Globus pallidus (tissue), 1 donor: Measurements from ENCODE around the gene ALDOC.
A peak's percentile ranks its signal among the peaks of the same experiment; 100 is the strongest.
"Not testable (repeated sequence)": the region's sequence is repeated elsewhere in the genome, so short reads cannot be mapped to it uniquely, and the experiment has no call there.

Experiments used
- DNase-seq: peaks from one replicate; pipeline ENCODE4 v3.0.0-alpha.2; 2015; ENCODE audit warnings: low spot score

Gene ALDOC

DNA sequence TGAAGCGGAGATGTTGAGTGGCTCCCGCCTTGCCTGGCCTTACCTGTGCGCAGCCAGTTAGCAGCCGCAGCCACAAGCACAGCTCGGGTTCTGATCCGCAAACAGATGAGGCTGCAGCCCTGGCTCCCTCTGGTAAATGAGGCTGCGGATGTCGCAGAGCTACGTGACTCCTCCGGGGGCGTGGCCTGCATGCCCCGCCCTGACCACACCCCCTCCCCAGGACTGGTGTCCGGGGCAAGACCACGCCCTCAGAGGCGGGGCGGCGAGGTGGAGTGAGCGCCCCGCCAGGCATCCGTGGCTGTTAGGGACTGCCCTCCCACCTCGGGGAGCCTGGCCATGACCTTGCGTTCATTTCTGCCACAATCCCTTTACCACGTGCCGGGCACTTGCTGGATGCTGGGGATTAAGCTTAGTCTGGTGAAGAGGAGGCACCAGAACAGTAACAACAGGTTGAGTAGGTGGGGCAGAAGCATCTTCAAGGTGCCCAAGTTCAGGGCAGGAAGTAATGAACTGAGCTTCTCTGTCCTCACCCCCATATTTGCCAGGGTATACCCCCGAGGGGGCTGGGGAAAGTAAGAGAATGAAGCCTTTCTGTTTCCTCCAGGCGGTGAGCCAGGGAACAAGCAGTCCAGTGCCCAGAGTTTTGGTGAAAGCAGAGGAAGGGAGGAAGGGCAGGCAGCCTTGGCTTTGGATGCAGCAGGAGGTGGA lies at the start of gene ALDOC:
Gene ALDOC, minus strand, starts transcription at position 138 of the 708 bp plus-strand sequence. CDS start 1,363 bp downstream, outside the sequence.
- peak; percentile 97 for DNase-seq

DNA sequence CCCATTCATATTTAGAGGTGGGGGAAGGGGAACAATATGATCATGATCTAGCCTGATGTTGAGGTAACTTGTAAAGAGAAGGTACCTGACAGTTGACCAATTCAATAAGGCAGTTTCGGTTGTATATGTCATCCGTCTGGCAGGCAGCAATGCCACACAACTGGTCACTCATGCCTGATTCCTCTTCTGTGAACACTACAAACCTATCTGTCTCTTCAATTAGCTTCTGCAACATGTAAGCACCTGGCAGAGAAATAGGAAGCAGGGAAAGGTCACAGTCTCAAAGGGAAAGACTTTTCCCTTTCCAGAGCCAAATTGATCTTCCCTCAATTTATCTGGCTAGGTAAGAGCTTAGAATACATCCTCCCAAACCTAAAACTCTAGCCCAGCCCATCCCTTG lies 47.5 kb upstream of the ALDOC start:
- no peak for DNase-seq

DNA sequence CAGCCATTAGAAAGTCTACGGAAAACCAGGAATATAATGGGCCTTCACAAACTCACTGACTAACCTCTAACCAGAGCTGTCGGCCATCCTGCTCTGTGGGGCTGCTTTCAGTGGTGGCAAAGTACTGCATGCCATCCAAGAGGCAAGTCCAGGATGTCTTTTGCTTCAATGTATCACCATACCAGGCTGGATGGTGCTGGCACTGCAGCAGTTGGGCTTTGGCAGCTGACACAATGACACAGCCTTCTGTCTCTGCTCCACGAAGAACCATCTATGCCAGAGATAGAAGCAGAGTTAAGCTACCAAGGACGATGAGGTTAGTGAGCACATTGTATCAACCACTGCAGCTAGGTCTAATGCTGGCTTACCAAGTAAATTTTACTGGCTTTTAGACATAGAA lies 47.0 kb upstream of the ALDOC start:
- DNase-seq = no peak

DNA sequence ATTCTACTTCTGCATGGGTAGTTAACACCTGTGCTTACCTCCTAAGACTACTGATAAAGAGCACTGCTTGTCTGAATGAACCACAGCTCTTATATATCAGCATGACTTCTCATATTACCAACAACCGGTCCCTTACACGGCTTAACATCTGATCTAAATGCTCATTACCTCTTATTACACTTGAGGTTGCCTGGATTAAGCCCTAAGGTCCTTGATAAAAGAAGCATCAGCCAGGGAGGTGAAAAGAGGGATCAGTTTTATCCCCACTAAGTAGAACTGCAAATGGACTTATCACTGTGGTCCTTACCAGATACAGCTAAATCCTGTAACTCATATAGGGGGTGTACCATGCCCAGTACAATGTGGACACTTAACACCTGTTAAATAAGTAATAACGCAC lies 45.5 kb upstream of the ALDOC start:
- DNase-seq = no peak

DNA sequence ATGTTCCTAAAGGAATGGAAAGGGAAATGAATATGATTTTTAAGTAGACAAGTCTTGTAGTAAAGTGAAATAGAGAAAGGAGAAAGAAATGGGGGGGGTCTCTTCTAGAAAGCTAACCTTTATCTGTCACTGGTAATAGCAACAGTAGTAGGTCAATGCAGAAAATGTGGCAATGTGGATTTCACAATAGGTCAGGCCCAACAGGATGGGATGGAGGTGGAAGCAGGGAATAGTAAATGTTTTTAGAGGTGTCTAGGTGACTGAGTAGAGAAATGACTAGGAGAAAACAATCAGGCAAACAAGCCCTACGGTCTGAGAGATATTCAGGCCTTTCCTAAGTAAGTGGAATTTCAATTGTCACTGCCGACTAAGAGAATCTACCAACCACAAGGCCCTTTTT lies 43.3 kb upstream of the ALDOC start:
- DNase-seq = no peak

DNA sequence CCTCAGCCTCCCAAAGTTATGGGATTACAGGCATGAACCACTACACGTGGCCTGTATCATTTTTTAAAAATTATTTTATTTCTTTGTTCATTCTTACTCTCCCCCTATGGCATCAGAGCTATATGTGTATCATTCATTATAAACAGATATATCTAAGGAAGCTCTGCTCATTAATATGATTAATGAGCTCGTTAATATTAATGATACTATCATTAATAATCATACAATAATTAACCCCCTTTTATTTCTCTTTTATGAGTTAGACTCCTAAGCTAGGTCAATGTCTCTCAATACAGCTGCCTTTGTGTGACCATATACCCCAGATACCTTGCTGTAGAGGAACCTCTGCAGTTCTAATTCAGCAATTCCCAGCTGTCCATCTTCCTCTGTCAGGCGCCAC lies 41.8 kb upstream of the ALDOC start:
- no peak for DNase-seq

DNA sequence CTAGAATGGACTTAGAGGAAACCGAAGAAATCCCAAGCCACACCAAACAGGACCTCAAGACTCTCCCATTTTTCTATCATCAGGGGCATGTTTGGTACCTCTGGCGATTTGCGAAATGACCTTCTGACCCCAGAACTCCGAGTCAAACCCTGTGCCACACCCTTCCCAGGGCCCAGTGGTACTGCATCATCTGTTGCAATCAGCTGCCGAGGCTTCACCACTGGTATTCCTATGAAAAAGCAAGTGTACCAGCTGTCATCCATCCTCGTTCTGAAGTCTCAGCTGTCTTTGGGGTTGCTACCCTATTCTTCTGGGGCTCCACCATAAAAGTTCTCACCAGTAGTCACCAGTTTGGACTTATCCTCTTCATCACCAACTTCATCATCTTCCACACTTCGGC lies 39.6 kb upstream of the ALDOC start:
- DNase-seq = no peak

DNA sequence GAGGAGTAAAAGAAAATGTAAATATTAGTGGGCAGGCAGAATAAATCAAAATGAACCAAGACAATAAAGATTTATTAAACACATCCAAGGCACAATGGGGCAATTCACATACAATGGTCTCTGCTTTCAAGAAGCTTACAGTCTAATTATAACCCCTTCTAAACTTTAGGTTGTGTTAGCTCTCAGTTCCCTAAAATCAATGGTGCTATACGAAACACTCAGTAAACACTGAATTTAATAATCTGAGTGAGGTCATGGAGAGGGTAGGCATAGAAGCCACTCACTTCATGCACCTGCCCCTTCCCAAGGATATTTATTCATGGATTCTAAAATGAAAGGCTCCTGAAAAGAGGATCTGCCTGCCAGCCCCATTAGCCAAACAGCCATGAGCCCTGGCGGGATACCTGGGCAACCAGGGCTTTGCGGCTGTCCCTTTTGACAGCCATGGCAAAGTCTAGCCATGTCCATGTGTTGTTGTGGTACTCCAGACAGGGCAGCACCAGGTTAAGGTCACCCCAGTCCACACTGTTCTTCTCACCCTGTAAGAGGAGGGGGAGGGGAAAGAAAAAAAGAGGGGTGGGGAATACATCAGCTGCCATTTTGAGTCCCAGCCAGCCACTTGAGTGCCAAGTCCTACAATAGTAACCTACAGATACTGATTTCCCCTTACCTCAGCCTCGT lies 38.7 kb upstream of the ALDOC start:
- no peak for DNase-seq

DNA sequence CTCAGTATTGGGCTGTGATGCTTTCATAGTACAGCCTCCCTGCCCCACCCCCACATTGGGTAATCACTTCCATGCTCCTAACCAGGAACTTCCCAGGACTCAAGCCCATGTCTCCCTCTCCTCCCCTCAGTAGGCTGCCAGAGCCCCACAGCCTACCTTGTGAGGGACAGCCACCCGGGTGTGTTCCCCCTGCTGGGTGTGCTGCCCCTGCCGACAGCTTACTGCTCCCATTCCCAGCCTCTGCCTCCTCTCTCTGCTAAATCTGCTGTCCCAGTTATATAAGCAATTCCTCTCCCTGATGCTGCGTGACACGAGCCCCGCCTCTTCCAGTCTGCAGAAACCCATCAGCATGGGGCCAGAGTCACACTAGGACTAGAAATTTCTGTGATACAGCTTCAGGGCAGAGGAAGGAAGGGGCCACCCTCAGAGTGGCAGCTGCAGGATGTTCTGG lies 37.3 kb upstream of the ALDOC start, which contains the start of gene RSKR:
Gene RSKR, minus strand, starts transcription at position 255 of the 451 bp plus-strand sequence. Its CDS starts 24 bp downstream, at position 231.
- no peak for DNase-seq

DNA sequence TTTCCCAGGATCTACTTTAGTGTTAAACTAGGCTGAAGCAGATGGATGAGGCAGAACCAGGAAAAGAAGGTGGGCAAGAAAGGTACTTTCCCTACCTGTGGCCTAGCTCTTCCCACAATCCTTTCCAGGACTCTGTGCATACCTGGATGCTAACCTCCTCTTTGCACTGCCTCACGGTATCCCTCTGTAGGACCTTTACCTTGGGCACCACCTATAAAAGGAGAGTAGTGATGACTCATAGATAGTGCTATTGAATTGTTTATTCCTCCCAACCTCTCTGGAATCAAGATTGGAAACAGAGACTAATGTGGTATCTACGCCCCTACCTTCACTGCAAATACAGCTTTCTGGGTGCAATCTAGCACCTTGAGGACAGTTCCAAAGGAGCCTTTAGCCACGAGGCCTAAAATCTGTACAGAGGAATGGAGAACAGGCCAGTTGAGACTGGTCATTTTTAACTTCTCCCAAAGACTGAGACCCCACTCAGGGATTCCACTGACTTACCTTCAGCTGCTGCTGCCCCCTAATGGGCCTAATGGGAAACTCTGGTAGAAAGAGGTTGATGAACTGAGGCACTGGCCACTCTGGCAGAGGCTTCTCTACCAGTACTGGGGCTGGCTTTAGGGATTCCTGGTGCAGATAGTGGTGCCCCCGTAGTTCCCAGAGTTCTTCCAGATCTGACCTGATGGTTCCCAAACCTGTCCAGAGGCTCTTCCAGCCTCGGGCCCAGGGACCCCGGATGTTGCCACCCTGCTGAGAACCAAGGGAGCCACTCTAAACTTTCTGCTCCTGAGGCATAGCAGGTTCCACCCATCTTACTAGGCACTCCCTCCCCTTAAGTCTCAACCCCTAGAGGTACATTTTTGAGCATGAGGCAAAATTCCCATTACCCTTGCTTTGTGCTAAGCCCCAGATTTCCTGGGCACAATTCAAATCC lies 36.5 kb upstream of the ALDOC start:
- peak; percentile 29 for DNase-seq

DNA sequence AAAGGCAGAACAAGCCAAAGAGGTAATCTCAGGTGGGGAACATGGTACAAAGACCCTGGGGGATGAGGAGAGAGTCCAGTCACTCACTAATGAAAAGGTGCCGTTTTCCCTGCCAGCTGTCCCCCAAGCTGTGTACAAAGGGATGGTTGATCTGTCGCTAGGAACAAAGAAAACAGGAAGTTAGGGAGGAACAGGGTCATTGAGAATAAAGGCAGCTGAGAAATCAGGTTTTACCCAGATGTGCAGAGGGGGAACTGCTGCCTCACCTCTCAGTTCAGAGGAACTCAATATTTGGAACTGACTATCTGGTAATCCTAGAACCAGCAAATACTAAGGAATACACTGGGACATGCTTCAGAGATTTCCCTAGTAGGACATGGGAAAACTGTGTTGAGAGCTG lies 35.8 kb upstream of the ALDOC start:
- no peak for DNase-seq

DNA sequence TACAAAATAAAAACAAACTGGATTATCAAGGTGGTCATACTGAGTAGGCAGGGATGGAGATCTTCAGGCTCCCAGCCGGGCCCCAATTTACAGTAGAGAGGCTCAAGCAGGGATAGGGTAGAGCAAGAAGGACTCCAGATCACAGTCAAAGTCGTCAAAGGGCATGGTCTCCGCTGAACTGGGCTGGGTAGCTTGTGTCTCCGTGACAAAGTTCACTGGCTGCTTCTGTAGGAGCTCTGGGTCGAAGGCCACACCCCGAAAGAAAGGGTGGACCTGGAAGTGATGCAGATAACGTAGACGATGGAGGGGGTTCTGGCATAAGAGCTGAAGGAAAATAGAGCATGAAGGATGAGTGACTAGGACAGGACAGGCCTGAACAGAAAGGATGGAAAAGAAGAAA lies 33.7 kb upstream of the ALDOC start:
- no peak for DNase-seq

DNA sequence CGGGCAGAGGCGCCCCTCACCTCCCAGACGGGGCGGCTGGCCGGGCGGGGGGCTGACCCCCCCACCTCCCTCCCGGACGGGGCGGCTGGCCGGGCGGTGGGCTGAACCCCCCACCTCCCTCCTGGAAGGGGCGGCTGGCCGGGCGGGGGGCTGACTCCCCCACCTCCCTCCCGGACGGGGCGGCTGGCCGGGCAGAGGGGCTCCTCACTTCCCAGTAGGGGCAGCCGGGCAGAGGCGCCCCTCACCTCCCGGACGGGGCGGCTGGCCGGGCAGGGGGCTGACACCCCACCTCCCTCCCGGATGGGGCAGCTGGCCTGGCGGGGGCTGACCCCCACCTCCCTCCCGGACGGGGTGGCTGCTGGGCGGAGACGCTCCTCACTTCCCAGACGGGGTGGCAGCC lies 27.3 kb upstream of the ALDOC start:
- not testable (repeated sequence) for DNase-seq

DNA sequence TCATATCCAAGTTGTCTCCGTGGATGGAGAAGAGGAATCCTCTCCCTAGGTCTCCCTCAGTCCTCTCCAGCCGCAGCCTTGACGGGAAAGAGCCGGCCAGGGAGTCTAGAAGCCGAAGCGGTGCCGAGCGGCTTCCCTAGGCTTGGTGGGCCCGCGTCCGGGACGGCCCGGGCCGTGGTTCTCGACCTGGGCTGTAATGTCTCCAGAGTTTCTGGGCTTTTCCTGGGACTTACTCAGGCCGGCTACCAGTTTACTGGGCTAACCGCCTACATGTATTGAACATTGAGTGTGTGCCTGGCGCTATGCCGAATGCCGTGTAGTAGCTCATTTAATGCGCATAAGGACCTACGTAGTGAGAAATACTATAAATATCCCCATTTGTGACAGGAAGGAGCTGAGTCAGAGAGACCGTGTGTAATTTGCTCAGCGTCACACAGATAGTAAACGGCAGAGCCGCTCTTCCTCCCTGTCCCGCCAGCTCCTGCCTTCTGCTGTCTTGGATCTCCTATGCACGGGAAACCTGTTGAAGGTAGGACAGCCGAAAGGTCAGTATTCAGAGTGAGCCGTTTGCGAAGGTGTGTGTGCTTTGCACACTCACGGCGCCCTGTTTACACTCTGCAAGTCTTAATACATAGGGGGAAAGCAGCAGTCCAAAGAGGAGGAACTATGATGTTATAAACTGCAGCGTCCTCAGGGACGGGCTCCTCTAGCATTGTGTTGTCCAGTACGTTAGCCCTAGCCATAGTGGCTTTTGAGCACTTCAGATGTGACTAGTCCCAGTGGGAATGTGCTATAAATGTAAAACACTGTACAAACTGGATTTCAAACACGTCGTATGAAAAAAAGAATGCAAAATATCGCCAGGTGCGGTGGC lies 22.9 kb upstream of the ALDOC start:
- DNase-seq = peak; percentile 24

DNA sequence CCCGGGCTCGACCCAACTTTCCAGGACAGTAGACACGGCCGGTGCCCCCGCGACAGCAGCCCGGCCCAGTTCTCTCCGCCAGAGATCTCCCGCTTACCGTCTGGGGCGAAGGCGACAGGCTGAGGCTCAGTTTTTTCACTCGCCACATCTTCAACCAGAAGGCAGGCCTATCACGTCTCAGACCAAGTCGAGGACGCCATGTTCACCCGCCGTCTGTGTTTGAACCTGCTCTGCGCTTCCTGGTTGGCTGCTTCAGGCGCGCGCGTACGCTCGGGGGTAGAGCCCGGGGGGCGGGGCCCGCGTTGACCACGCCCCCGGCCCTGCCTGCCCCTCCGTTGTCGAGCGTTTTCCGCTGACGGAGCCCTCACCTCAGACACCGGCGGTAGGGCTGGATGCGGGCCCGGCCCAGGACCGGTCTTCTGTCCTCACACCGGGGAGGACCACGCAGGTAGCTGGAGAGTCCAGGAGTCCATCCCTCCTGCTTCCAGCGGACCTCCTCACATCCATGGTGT lies 22.2 kb upstream of the ALDOC start, which contains the start of gene SPAG5:
Gene SPAG5, minus strand, starts transcription at position 227 of the 512 bp plus-strand sequence. Its CDS starts 79 bp downstream, at position 148.
- DNase-seq = peak; percentile 88

DNA sequence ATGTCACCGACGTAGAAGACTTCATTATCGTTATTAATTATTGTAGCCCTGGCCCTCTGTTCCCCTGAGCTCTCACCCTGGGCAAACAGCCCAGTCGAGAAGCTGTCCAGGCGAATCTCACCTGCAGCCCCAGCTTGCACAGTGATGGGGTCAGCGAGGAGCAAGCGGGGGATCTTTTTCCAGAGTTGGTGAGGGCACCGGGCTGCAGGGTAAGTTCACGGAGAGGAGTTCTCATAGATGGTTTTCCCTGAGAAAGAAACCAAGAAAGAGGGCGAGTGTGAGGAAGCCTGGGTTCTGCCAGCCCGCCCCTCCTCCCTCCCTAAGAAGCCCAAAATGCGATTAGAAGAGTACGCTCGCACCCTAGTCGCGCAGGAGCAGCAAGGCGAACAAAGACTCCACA lies 21.7 kb upstream of the ALDOC start:
- no peak for DNase-seq

DNA sequence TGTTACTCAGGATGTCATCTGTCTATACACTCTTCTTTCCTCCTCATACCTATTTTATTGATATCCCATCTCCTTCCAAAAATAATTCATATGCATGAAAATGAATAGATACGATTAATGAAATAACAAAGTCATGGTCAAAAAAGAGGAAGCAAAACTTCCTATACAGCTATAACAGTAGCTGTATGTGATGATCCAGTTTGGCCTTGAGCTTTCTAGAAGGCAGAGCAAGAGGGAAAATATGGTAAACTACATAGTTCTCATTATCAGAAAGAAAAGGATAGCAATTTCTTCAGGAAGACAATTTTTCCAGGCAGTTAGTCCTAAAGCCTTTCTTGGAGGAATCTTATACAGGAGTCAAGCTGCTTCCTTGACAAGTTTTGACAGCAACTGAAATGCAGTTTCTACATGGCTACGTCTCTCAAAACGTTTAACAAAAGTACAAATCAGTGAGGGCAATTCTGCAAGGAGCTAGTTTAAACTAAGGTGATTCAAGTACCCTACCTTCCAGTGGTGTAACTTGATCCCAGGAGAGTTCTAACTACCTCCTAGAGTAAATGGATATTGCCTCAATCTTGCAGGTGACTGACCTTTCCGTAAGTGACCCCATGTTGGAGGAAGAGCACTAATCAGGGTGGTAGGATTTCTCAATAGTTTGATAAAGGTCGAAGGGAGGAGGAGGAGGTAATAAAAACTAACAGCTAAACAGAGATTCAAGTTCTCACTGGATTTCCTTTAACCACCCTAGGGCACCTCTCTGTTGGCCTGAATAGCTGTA lies 21.1 kb upstream of the ALDOC start:
- no peak for DNase-seq

DNA sequence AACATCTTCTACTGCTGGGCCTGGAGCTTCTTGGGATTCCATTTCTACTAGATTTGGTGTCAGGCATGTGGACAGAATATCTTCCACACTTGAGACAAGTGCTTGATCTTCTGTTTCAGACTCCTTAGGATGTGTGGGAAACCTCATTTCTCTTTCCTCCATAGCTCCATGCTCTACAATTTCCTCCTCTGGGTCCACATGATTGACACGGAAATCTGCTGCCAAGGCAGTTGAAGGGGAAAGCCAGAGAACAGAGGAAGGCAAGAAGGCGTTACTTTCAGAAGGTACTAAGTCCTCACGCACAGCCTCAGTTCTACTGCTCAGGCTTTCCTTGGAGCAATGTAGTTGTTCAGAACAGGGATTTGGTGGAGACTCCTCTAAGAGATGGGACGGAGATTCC lies 15.6 kb upstream of the ALDOC start:
- no peak for DNase-seq

DNA sequence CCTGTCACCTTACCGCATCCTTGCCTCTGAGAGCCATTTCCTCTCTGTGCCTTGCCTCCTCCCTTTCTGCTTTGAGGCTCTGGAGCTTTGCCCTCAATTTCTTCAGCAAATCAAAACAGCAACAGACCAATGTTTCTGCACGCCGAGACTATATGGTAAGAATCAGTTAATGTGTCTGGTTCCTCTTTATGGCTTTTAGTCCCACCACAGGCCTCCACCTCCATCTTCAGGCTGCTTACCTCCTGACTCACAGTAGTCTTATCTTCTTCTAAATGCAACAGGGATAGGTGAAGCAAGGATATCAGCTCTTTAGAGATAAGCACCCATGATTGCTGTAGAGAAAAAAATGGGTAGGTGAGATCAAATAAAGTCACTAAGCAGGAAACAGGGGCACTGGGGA lies 9.2 kb upstream of the ALDOC start:
- no peak for DNase-seq

DNA sequence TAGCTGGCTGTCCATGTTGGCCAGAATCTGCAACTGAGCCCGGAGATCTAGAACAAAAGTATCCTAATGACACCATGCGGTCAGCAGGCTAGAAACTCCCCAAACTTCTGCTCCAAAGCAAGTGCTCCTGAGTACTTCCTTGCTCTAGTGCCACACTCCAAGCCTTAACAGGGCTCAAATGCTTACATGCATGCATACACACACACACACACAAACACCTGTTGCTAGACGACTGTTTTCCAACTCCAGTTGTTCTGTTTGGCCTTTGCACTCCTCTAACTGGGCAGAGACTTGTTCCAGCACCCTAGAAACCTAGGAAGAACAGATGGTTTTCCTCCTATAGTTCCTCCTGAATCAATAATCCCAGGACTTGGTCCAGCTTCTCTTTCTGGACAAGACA lies 7.7 kb upstream of the ALDOC start:
- no peak for DNase-seq
